ENCODE measurements around the gene SLC12A9. TPM values are rescaled to one million over a fixed set of nuclear protein-coding genes. Genes with fewer than 3 reads are reported as not detected.

SLC12A9 gene, protein sequence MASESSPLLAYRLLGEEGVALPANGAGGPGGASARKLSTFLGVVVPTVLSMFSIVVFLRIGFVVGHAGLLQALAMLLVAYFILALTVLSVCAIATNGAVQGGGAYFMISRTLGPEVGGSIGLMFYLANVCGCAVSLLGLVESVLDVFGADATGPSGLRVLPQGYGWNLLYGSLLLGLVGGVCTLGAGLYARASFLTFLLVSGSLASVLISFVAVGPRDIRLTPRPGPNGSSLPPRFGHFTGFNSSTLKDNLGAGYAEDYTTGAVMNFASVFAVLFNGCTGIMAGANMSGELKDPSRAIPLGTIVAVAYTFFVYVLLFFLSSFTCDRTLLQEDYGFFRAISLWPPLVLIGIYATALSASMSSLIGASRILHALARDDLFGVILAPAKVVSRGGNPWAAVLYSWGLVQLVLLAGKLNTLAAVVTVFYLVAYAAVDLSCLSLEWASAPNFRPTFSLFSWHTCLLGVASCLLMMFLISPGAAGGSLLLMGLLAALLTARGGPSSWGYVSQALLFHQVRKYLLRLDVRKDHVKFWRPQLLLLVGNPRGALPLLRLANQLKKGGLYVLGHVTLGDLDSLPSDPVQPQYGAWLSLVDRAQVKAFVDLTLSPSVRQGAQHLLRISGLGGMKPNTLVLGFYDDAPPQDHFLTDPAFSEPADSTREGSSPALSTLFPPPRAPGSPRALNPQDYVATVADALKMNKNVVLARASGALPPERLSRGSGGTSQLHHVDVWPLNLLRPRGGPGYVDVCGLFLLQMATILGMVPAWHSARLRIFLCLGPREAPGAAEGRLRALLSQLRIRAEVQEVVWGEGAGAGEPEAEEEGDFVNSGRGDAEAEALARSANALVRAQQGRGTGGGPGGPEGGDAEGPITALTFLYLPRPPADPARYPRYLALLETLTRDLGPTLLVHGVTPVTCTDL
- 10 to 100 TPM; 63.7 to 64.6 TPM for total RNA-seq
- 1 to 10 TPM; 7.0 to 9.1 TPM for polyA plus RNA-seq

GRCh38 chr7:100852048-100852872 is at the start of gene SLC12A9:
Gene SLC12A9, plus strand, starts transcription at chr7:100852713. Its CDS starts 1,485 bp downstream, at chr7:100854198.
- intact Hi-C loops (cut with micrococcal nuclease) = loop anchor here (1.0 to 5.0 kb wide), 7 partner anchors 15 to 240 kb away; partner anchors contain the start of genes GIGYF1, MOSPD3 and UFSP1
- H3K27ac ChIP-seq (ENCODE audit: low read depth, low read length) = peak within 1 kb of the TSS; percentile 51
- CTCF ChIA-PET (ENCODE audit: partially characterized antibody) = interaction anchor here (0.6 to 4.4 kb wide), 26 partner anchors 10 to 424 kb away, joined by 3 to 62 read pairs (median 5); partner anchors contain the start of genes POP7, SRRT, TRIP6 and UFSP1
- peak within 1 kb of the TSS; percentile 88 to 96 (median 92) for H3K4me3 Mint-ChIP-seq
- H3K4me1 Mint-ChIP-seq = peaks cover 11 to 36% (median 20%) of the 10 kb centered on the region in 4 donors
- peak within 1 kb of the TSS; percentile 88 to 95 (median 93) for H3K27ac Mint-ChIP-seq
- H3K27me3 ChIP-seq (ENCODE audit: insufficient read depth, low read length) = no peaks in the 10 kb centered on the region
- peak within 1 kb of the TSS; percentile 84 to 86 for H3K4me3 ChIP-seq (ENCODE audit: low read length in 2 of 2)
- H3K36me3 Mint-ChIP-seq = peaks cover 7 to 12% of the 10 kb centered on the region in 2 donors
- DNase-seq = peak; percentile 83 to 91 (median 88)
- H3K36me3 ChIP-seq (ENCODE audit: insufficient read depth, low read length) = no peaks in the 10 kb centered on the region
- H3K9me3 Mint-ChIP-seq = peaks cover 0 to 4% (median 0%) of the 10 kb centered on the region in 8 donors
- peaks cover 25% of the 10 kb centered on the region for H3K4me1 ChIP-seq (ENCODE audit: insufficient read depth, low read length)
- POLR2A ChIA-PET (ENCODE audit: partially characterized antibody) = interaction anchor here (0.6 to 2.9 kb wide), 20 partner anchors 12 to 662 kb away, joined by 3 to 35 read pairs (median 4); partner anchors contain the start of genes FBXO24, LRCH4, POP7 and SRRT
- H3K9me3 ChIP-seq (ENCODE audit: control insufficient read depth in 1 of 2, low read length in 2 of 2) = no peaks in the 10 kb centered on the region
- H3K27me3 Mint-ChIP-seq = no peaks in the 10 kb centered on the region

DNA sequence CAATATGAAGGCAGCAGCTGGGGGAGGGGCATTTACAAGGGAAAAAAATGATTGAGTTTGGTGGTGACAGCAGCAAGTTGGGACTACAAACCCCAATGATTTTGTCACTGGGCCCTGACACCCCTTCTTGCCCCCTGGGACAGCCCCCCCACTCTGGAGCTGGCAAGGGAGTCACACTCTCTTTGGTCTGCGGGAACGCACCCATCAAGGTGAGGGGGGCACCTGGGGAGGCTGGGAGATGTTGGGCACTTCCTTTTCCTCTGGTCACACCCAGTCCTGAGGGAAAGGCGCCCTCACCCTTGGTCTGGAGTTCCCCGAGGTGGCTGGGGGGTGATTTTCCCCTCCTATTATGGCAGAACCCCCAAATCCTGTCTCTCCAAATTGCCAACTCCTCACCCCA is 49.6 kb upstream of the SLC12A9 start:
- no peaks in the 10 kb centered on the region for H3K9me3 Mint-ChIP-seq
- H3K4me3 Mint-ChIP-seq = no peak overlapping the region
- no peaks in the 10 kb centered on the region for H3K9me3 ChIP-seq (ENCODE audit: control insufficient read depth in 1 of 2, low read length in 2 of 2)
- no peaks in the 10 kb centered on the region for H3K36me3 ChIP-seq (ENCODE audit: insufficient read depth, low read length)
- no peak for DNase-seq
- H3K27me3 Mint-ChIP-seq = peaks cover 6 to 7% of the 10 kb centered on the region in 2 donors
- H3K27ac Mint-ChIP-seq = no peak overlapping the region
- no peak overlapping the region for H3K4me3 ChIP-seq (ENCODE audit: low read length in 2 of 2)
- H3K27me3 ChIP-seq (ENCODE audit: insufficient read depth, low read length) = no peaks in the 10 kb centered on the region
- intact Hi-C loops (cut with micrococcal nuclease) = no loop called here
- H3K4me1 Mint-ChIP-seq = peaks cover 0 to 8% (median 0%) of the 10 kb centered on the region in 4 donors
- POLR2A ChIA-PET (ENCODE audit: partially characterized antibody) = no interaction called here
- CTCF ChIA-PET (ENCODE audit: partially characterized antibody) = interaction anchor here (1.2 to 7.3 kb wide), 2 partner anchors 49 to 97 kb away, joined by 3 to 59 read pairs; partner anchors contain the start of genes POP7 and SLC12A9
- no peaks in the 10 kb centered on the region for H3K36me3 Mint-ChIP-seq
- no peak overlapping the region for H3K27ac ChIP-seq (ENCODE audit: low read depth, low read length)
- H3K4me1 ChIP-seq (ENCODE audit: insufficient read depth, low read length) = no peaks in the 10 kb centered on the region

DNA sequence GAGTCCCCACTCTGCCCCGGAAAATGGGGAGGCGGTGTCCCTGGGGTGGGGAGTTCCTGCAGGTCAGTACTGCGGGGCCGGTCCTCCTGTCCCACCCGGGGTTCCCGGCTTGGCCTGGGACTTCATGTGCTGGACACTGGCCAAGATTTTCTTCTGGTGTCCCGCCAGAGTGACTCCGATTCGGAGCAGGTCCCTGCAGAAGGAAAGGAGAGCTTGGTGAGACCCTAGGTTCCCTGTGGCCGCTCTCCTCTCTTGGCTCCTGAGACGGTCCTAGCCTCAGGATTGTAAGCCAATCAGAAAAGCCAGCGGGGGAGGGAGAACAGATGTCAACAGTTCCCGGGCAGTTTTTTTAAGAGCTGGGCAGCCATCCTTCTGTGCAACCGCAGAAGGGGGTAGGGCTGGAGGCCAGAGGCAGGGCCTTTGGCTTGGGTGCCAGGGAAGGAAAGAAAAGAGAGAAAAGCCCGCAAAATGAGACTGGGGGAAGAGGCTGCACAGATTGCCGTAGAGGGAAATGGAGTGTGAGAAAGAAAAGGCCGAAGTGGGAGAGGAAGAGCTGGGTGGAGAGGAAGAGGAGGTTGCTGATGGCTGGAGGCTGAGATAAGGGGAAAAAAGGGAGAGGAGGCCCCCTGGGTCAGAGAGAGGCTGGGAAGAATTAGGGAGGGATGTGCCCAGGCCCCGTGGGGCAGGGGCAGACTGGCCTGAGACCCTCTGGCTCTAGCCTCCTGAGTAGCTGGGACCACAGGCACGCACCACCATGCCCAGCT is 48.9 kb upstream of the SLC12A9 start:
- Mint-ChIP-seq H3K4me1 (peaks cover 0 to 8% (median 0%) of the 10 kb centered on the region in 4 donors), H3K9me3 (no peaks in the 10 kb centered on the region), H3K27ac (peak overlapping the region in 3 of 7 donors; percentile 17 to 42 (median 21)), H3K4me3 (no peak overlapping the region), H3K36me3 (no peaks in the 10 kb centered on the region), H3K27me3 (peaks cover 6 to 7% of the 10 kb centered on the region in 2 donors)
- H3K27ac ChIP-seq (ENCODE audit: low read depth, low read length) = no peak overlapping the region
- ChIA-PET POLR2A (ENCODE audit: partially characterized antibody) (no interaction called here), CTCF (ENCODE audit: partially characterized antibody) (interaction anchor here (0.7 to 1.2 kb wide), 3 partner anchors 8 to 1195 kb away, joined by 3 to 6 read pairs (median 3); partner anchors contain the start of gene POP7)
- no peaks in the 10 kb centered on the region for H3K9me3 ChIP-seq (ENCODE audit: control insufficient read depth in 1 of 2, low read length in 2 of 2)
- intact Hi-C loops (cut with micrococcal nuclease) = no loop called here
- peak in 1 of 5 donors; percentile 33 for DNase-seq
- no peaks in the 10 kb centered on the region for H3K36me3 ChIP-seq (ENCODE audit: insufficient read depth, low read length)
- H3K4me1 ChIP-seq (ENCODE audit: insufficient read depth, low read length) = no peaks in the 10 kb centered on the region
- H3K27me3 ChIP-seq (ENCODE audit: insufficient read depth, low read length) = no peaks in the 10 kb centered on the region
- H3K4me3 ChIP-seq (ENCODE audit: low read length in 2 of 2) = no peak overlapping the region

GRCh38 chr7:100804681-100805431 is 47.7 kb upstream of the SLC12A9 start:
- POLR2A ChIA-PET (ENCODE audit: partially characterized antibody) = no interaction called here
- H3K27me3 ChIP-seq (ENCODE audit: insufficient read depth, low read length) = no peaks in the 10 kb centered on the region
- H3K9me3 ChIP-seq (ENCODE audit: control insufficient read depth in 1 of 2, low read length in 2 of 2) = no peaks in the 10 kb centered on the region
- DNase-seq = no peak
- H3K36me3 ChIP-seq (ENCODE audit: insufficient read depth, low read length) = no peaks in the 10 kb centered on the region
- H3K27ac Mint-ChIP-seq = peak overlapping the region in 1 of 7 donors; percentile 38
- intact Hi-C loops (cut with micrococcal nuclease) = no loop called here
- peaks cover 5 to 6% of the 10 kb centered on the region in 2 donors for H3K27me3 Mint-ChIP-seq
- H3K27ac ChIP-seq (ENCODE audit: low read depth, low read length) = no peak overlapping the region
- H3K4me1 Mint-ChIP-seq = peaks cover 0 to 4% (median 0%) of the 10 kb centered on the region in 4 donors
- H3K4me3 ChIP-seq (ENCODE audit: low read length in 2 of 2) = no peak overlapping the region
- no peaks in the 10 kb centered on the region for H3K36me3 Mint-ChIP-seq
- no peaks in the 10 kb centered on the region for H3K9me3 Mint-ChIP-seq
- no peaks in the 10 kb centered on the region for H3K4me1 ChIP-seq (ENCODE audit: insufficient read depth, low read length)
- CTCF ChIA-PET (ENCODE audit: partially characterized antibody) = interaction anchor here (0.7 to 1.2 kb wide), 2 partner anchors 46 to 272 kb away, joined by 3 read pairs; no protein-coding TSS in a partner anchor
- no peak overlapping the region for H3K4me3 Mint-ChIP-seq

GRCh38 chr7:100806276-100806675 is 46.2 kb upstream of the SLC12A9 start:
- CTCF ChIA-PET (ENCODE audit: partially characterized antibody) = interaction anchor here (1.2 kb wide), 1 partner anchor 46 kb away, joined by 4 read pairs; the partner anchor contains the start of gene SLC12A9
- Mint-ChIP-seq H3K4me1 (peaks cover 0 to 4% (median 0%) of the 10 kb centered on the region in 4 donors), H3K27ac (no peak overlapping the region)

More at GRCh38 chr7:100806276-100806675, 46.2 kb upstream of the SLC12A9 start:
- intact Hi-C loops (cut with micrococcal nuclease) = no loop called here
- DNase-seq = no peak
- Histone ChIP-seq H3K4me3 (ENCODE audit: low read length in 2 of 2) (no peak overlapping the region), H3K9me3 (ENCODE audit: control insufficient read depth in 1 of 2, low read length in 2 of 2) (no peaks in the 10 kb centered on the region), H3K27me3 (ENCODE audit: insufficient read depth, low read length) (no peaks in the 10 kb centered on the region), H3K36me3 (ENCODE audit: insufficient read depth, low read length) (no peaks in the 10 kb centered on the region), H3K4me1 (ENCODE audit: insufficient read depth, low read length) (no peaks in the 10 kb centered on the region), H3K27ac (ENCODE audit: low read depth, low read length) (no peak overlapping the region)
- Mint-ChIP-seq H3K4me3 (no peak overlapping the region), H3K27me3 (no peaks in the 10 kb centered on the region), H3K36me3 (no peaks in the 10 kb centered on the region), H3K9me3 (no peaks in the 10 kb centered on the region)
- POLR2A ChIA-PET (ENCODE audit: partially characterized antibody) = no interaction called here

Data from CD4-positive, alpha-beta memory T cell (primary cell).